Choroid plexus epithelial cell (primary cell): ENCODE data around the gene NID1.
"Not testable (repeated sequence)": the region's sequence is repeated elsewhere in the genome, so short reads cannot be mapped to it uniquely, and the experiment has no call there.

ENCODE experiments used
- DNase-seq: peaks from one replicate; pipeline ENCODE4 v3.0.0-alpha.2; 2010; ENCODE audit warnings: low read depth
- H3K4me3 ChIP-seq: 2 replicates; pipeline ENCODE4 v1.5.1; 2011; ENCODE audit warnings: low read depth, mild to moderate bottlenecking, control low read depth, low read length, moderate library complexity
- CTCF ChIP-seq: conservative IDR thresholded peaks from 2 replicates; pipeline ENCODE4 v1.5.1; 2011; ENCODE audit warnings: low read depth, mild to moderate bottlenecking, control low read depth, inconsistent platforms, low read length, moderate library complexity

NID1 gene

GRCh38 chr1:236083650-236084385, 18.9 kb upstream of the NID1 start:
- DNase-seq, result peak; percentile 55
- no peak for TF ChIP-seq CTCF
- H3K4me3 ChIP-seq, result no peak overlapping the region

GRCh38 chr1:236082526-236082925, 17.6 kb upstream of the NID1 start:
- no peak for DNase-seq
- no peak for TF ChIP-seq CTCF

GRCh38 chr1:236081546-236082227, 16.8 kb upstream of the NID1 start:
- TF ChIP-seq CTCF, result no peak
- no peak for DNase-seq
- no peak overlapping the region for H3K4me3 ChIP-seq

More at GRCh38 chr1:236082526-236082925, 17.6 kb upstream of the NID1 start:
- H3K4me3 ChIP-seq, result no peak overlapping the region

- H3K4me3 ChIP-seq, result no peak overlapping the region
- no peak for DNase-seq
- TF ChIP-seq CTCF, result no peak
Observed at GRCh38 chr1:236079703-236080102, 14.8 kb upstream of the NID1 start.

- no peak for TF ChIP-seq CTCF
- peak; percentile 27 for DNase-seq
- H3K4me3 ChIP-seq, result no peak overlapping the region
Observed at GRCh38 chr1:236078993-236079392, 14.1 kb upstream of the NID1 start.

GRCh38 chr1:236078077-236078476, 13.2 kb upstream of the NID1 start:
- DNase-seq, H3K4me3 ChIP-seq: not testable (repeated sequence)

GRCh38 chr1:236075848-236076247, 11.0 kb upstream of the NID1 start:
- TF ChIP-seq CTCF, result no peak
- DNase-seq, result no peak
- H3K4me3 ChIP-seq, result no peak overlapping the region
